Left kidney (tissue), 2 donors: ENCODE measurements around the gene ISLR. TPM values are rescaled to one million over a fixed set of nuclear protein-coding genes. Genes with fewer than 3 reads are reported as not detected.

Experiments used
- DNase-seq: peaks from one replicate; pipeline ENCODE4 v3.0.0-alpha.2; 2013
- polyA plus RNA-seq: library from polyadenylated mRNA; unstranded; fragments of 120-200 nt; gene quantifications from one replicate; pipeline ENCODE4 v1.2.1, GENCODE V29; 2013; ENCODE audit not compliant: insufficient read length

ISLR gene
- polyA plus RNA-seq, 1 donor: 43.2 TPM

- no peak for DNase-seq
Measured at GRCh38 chr15:74191798-74192197, 18.3 kb downstream of the ISLR start.

DNA sequence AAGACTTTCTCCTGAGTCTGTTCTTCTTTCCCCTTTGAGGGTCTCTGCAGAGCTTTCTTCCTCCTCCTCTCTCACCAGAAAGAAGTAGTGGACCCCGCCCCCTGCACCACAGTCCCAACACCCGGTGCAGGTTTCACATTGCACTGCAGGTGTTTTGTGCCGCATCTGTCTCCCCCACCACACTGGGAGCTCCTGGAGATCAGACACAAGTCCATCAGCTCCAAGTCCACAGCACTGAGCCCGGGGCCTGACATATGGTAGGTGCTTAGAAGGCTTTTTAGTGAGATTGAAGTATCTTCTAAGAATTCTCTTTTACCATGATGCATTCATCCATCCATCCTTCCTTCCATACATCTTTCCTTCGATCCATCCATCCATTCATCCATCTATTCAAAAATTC lies 19.2 kb downstream of the ISLR start:
- DNase-seq: no peak

- no peak for DNase-seq
Measured at GRCh38 chr15:74193299-74193718, 19.8 kb downstream of the ISLR start.

GRCh38 chr15:74193905-74194304 lies 20.4 kb downstream of the ISLR start:
- DNase-seq: no peak

DNA sequence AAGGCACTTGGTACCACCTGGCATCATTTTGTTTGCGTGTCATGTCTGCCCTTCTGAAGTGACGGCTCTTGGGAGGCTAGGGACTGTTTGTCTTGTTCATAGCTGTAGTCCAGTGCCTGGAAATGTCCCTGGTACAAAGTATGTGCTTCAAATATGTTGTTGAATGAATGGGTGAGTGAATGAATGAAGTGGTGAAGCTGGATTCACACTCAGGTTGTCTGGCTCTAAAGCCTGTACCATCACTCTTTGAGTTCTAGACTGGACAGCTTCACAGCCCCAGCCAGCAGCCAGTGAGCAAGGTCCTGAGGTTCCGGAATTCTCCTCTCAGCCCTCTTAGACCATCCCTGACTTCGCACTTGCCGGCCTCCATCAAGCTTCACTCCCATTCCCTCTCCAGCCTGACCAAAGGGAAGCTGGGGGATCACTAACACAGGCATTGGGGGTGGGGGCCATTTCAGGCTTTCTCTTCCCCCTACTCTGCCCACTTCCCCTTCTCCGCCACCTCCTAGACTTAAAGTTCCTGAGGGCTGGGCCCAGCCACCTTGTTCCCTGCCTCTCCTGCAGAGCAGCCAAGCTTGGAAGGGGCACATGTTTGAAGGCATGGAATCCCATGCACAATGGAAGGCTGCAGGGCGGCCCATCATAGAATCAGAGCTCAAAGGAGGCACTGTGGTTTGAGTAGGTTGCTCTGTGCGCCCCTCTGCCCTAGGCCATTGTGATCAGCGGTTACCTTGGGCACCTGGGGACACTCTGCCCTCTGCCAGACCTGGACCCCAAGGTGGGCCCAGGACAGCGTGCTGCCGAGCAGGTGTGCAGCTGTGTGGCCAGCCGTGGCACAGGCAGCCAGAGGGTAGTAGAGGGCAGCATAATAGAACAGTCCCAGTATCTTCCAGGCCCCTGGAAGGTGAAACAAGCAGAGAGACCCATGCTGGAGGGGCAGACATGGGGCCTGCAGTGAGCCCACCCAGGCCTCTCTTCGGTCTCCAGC lies 21.4 kb downstream of the ISLR start:
- no peak for DNase-seq

DNA sequence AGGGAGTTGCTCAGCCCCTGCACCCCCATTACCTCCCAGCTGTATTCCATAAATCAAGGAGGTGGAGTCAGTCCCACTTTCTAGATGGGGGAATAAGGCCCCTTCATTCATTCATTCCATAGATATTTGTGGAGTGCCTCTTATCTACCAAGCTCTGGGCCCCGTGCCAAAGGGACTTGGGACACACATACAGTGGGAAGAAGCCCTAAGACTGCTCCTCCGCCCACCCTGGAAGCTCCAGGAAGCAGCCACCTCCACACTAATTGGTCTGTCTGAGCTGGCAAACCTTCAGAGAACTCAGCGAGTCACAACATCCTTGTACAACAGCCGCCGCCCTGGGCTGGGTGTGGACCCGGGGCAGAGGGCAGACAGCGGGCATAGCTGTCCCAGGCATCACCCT lies 22.7 kb downstream of the ISLR start:
- DNase-seq: no peak

- no peak for DNase-seq
Measured at GRCh38 chr15:74197176-74197965, 23.9 kb downstream of the ISLR start.

- DNase-seq: no peak
Measured at GRCh38 chr15:74199297-74199652, 25.8 kb downstream of the ISLR start.

DNA sequence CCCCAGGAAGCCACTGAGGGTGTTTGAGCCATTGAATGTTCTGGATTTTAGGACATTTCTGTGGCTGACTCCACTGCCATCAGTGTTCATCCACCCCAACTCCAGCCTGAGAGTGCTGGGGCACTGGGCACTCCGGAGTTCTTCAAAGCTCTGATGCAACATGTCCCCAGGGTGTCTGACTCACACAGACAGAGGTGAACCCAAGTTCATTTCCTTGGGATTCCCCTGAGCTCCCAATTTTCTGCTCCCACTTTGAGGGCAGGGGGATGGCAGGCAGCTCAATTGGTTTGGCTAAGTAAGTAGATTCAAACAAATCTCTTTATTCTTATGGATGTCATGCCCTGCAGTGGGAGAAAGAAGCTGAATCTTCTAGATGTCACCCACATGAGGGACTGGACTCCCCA lies 26.9 kb downstream of the ISLR start:
- no peak for DNase-seq

DNA sequence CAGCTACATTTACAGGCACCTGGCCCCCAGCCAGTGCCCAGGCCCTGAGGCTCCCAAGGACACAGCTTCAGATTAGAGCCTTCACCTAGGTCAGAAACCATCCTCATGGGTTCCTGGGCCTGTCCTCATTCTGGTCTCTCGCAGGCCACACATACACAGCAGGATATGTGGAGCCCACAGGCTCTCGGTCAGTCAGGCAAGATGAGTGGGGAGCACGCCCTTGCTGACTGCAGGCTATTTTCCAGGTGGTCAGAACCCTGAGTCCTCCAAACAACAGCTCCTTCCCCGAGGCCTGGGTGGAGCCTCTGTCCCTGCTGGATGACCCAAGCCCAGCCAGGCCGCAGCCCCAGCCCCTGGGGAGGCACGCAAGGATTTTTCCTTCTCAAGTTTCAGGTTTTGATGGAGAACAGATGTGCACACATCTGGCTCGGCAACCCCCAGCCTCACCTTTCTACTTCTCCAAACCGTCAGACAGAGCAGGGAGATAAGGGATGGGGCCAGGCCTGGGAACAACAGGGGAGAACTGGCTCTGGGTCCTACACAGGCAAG lies 27.4 kb downstream of the ISLR start:
- no peak for DNase-seq

DNA sequence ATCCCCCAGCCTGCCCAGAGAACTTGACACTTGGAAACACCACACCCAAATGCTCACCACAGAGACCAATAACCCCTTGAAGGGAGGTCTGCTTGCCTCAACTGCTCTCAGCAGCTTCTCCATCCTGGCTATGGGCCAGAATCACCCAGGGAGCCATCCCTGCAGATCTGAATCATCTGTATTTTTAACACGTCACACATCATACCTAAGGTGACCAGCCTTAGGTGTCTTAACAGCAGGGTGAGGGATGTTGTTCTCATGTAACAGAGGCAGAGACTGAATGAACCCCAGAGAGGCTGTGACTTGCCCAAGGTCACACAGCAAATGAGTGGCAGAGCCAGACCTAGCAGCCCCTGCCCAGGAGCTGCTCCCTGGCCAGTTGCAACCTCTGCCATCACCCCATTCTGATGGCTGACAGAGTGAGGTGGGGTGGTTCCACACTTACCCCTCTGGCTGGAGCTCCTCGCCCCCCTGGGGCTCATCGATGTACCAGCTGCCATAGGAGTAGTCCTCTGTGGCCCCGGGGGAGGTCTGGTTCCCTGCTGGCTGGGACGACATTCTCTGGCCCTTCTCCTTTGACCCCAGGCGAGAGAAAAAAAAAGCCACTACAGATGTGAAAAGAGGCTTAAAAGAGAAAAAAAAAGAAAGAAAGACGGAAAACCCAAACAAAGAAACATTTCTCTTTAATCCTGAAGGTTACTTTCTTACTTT lies 28.4 kb downstream of the ISLR start:
- no peak for DNase-seq

DNA sequence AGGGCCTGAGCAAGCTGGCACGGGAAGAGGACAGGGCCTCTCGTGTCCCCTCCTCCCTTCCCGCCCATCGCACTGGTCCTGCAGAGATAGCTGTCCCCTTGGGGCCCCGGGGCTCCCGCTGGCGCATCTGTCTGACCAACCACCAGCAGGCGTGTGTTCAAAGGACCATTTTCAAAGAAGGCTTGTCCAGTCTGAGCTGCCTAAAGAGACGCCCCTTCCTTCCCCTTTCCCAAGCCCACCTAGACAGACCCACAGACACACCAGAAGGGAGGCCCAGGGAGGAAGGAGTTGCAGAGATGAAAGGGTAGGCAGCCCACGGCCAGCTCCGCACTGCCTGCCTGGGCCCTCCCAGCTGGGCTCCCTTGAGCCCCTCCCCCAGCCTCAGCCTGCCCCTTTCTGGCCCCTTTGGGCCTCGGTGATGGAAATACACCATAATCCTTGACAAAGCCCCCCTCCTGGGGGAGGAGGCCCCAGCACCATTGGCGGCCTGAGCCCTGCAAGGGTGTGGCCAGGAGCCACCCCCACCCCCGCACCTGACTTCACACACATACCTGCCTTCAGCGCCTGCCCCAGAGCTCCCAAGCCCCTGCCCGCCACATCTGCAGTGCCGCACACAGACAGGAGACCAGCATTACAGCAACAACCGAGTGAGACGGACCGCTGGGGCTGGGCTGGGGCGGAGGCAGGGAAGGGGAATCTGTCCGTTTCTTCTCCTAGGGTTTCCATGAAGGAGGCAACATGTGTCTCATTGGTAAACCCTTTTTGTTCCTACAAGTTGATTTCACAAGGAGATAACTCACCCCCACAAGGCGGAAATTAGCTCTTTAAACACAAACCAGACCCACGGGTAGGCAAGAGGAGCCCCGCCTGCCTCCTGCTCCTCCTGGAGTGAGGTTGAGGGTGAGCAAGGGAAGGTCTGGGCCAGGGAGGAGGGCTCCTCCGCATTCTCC lies 29.2 kb downstream of the ISLR start, which contains the start of gene STRA6:
STRA6 (minus strand) TSS at position 336 of the 950 bp plus-strand sequence. CDS start 520 bp downstream, outside the sequence.
- no peak for DNase-seq

DNA sequence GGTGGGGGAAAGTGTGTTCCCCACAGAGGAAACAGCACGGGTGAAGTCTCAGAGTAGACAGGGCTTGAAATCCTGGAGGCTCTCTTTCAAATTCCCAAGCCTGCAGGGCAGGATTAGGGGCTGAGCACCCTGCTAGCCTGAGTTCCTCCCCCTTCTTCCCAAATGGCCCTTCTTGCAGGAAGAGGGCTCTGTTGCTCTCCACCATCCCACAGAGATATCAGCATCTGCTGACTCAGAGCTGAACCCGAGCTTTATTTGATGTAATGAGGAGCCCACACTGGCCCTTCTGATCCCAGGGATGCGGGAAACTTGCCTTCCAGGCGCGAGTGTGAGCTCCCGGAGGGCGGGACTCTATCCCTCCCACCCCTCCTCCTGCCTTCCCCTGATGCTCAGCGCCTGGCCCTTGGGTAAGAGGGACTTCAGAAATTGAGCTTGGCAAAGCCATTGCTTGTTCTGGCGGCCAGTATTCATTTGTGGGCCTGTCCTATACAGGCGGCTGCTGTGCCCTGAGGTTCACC lies 30.5 kb downstream of the ISLR start:
- DNase-seq: no peak

DNA sequence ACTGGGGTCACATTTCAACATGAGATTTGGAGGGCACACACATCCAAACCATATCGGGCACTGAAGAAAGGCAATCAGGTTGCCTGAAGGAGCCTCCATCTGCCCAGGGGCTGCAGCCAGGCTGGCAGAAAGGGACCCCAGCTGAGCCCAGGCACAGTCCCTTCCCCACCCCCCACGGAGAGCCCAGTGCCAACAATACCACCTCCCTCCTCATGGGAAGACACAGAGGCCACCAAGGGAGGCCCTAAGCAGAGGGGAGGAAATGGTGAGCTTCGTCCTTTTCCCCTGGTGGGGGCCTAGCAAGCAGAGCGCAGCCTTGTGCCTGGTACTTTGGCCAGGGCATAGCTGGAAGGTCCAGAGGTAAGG lies 32.1 kb downstream of the ISLR start:
- DNase-seq: no peak

- no peak for DNase-seq
Measured at GRCh38 chr15:74206801-74207281, 33.3 kb downstream of the ISLR start.

DNA sequence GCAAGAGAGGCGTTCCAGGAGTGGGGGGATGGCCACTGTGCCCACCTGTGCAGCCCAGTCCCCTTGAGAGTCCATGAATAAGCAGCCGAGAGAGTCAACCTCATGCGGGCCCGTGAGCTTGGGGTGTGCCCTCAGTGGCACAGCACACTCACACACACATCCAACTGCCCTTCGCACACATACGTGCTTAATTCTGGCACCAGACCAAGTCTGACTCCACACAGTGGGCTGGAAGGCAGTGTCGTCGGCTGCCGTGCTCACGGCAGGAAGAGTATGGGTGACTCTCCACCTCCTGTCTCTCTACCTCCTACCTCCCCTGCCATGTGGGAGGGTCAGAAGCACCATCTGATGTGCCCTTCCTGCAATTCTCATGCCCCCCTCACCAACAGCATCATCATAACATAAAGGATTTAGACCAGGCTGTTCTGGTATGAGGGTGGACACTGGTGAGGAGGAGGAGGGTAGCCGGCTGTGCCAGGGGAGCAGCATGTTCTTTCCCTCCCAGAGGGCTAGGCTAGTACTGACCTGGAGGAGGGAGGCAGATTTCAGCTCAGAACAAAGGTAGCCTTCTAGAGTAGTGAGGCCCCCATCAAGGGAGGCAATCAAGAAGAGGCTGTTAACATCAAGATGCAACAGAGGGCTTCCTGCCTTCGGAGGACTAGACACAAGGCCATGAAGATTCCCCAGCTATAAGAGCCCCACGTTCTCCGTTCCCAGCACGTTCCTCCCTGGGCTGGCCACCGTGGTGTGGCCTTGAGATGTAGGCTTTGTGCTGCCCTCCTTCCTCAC lies 34.3 kb downstream of the ISLR start:
- no peak for DNase-seq

DNA sequence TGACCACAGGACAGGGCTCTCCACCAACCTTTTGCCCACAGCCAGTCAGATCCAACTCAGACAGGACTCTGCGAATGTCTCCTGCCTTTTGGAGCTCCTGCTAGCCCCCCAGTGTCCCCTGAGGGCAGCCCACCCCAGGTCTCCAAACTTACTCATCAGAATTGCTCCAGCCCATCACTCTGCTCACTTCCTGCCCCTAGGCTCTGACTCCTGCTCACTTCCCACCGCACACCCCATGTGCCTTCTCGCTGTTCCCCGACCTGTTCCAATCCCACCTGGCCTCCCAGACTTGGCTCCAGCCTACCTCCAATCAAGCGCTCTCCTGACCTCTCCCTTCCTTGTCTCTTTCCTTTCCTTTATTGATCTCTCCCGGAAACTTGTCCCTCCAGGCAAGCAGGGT lies 35.0 kb downstream of the ISLR start:
- DNase-seq: no peak

GRCh38 chr15:74208901-74209559 lies 35.5 kb downstream of the ISLR start:
- no peak for DNase-seq

DNA sequence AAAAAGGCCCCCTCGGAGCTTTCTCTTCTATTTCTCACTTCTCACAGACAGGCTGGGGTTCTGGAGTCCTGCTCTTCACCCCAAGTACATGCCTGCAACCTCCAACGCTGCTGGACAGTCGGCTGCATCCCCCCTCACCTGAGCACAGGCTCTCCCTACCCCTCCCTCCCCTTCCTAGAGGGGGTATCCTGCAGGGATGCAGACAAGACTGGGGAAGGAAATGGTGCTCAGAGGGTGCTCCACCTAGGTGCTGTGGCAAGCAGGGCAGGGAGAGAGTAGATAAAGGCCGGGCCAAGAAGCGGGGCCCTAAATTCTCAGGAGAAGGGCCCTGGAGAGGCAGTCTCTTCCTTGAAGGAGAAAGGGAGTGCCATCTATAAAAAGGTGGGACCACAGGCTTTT lies 36.0 kb downstream of the ISLR start:
- DNase-seq: no peak
